Right atrium auricular region (tissue), 2 donors: ENCODE measurements around the gene CLEC16A. TPM values are rescaled to one million over a fixed set of nuclear protein-coding genes. Genes with fewer than 3 reads are reported as not detected.
"Not testable (repeated sequence)": the region's sequence is repeated elsewhere in the genome, so short reads cannot be mapped to it uniquely, and the experiment has no call there.

ENCODE experiments used
- DNase-seq: peaks from one replicate; pipeline ENCODE4 v3.0.0-alpha.2; 2019; ENCODE audit warnings: low spot score
- H3K27ac ChIP-seq, 2 donors: fragments of 200-600 bp; sonication (generic); 1 replicate in 1 of 2; 2 replicates in 1 of 2; pipeline ENCODE4 v1.5.1; 2016 to 2019
- H3K27me3 ChIP-seq, 2 donors: fragments of 200-600 bp; sonication (generic); one replicate each; pipeline versions ENCODE4 v1.5.1 to v1.6.0; 2017 to 2019
- H3K36me3 ChIP-seq: fragments of 200-600 bp; sonication (generic); one replicate; pipeline ENCODE4 v1.5.1; 2016
- H3K4me1 ChIP-seq, 2 donors: fragments of 200-600 bp; sonication (generic); one replicate each; pipeline versions ENCODE4 v1.5.1 to v1.6.0; 2017 to 2019
- H3K4me3 ChIP-seq, 2 donors: fragments of 200-600 bp; sonication (generic); 1 replicate in 1 of 2; 2 replicates in 1 of 2; pipeline ENCODE4 v1.5.1; 2017 to 2019; ENCODE audit warnings: mild to moderate bottlenecking in 1 of 2, moderate library complexity in 1 of 2
- H3K9me3 ChIP-seq, 2 donors: fragments of 200-600 bp; sonication (generic); one replicate each; pipeline ENCODE4 v1.5.1; 2019
- CTCF ChIP-seq, 2 donors: fragments of 200-600 bp; sonication (generic); IDR thresholded peaks; one replicate each; pipeline ENCODE4 v1.5.1; 2019; ENCODE audit warnings: antibody characterized with exemption in 2 of 2
- total RNA-seq, 2 donors: library from RNA; depleted of rRNA; stranded (reverse); fragments of >200 nt; gene quantifications; one replicate each; pipeline ENCODE4 v1.1.0, GENCODE V29; 2016

Gene CLEC16A
- total RNA-seq, 2 donors from 2014 or later = 24.1 to 49.0 TPM

GRCh38 chr16:11215935-11216556 lies 271.7 kb downstream of the CLEC16A start:
- Histone ChIP-seq H3K27me3 (no peaks in the 10 kb centered on the region), H3K9me3 (peaks cover 0 to 29% of the 10 kb centered on the region in 2 donors), H3K4me1 (peaks cover 0 to 16% of the 10 kb centered on the region in 2 donors), H3K27ac (no peak overlapping the region), H3K4me3 (no peak overlapping the region), H3K36me3 (no peaks in the 10 kb centered on the region)
- DNase-seq = no peak
- no peak for TF ChIP-seq CTCF (IDR thresholded peaks at IDR 0.05)

- no peak for TF ChIP-seq CTCF (IDR thresholded peaks at IDR 0.05)
- Histone ChIP-seq H3K4me1 (peaks cover 0 to 2% of the 10 kb centered on the region in 2 donors), H3K4me3 (no peak overlapping the region), H3K36me3 (no peaks in the 10 kb centered on the region), H3K27me3 (no peaks in the 10 kb centered on the region), H3K27ac (no peak overlapping the region), H3K9me3 (peaks cover 0 to 29% of the 10 kb centered on the region in 2 donors)
- DNase-seq = no peak
Observed at GRCh38 chr16:11217651-11218603, 273.6 kb downstream of the CLEC16A start.

- TF ChIP-seq CTCF (IDR thresholded peaks at IDR 0.05) = peak in 1 of 2 donors; percentile 46
- Histone ChIP-seq H3K27ac (no peak overlapping the region), H3K27me3 (no peaks in the 10 kb centered on the region), H3K4me3 (no peak overlapping the region), H3K36me3 (no peaks in the 10 kb centered on the region), H3K4me1 (peaks cover 0 to under 1% of the 10 kb centered on the region in 2 donors), H3K9me3 (peaks cover 0 to 29% of the 10 kb centered on the region in 2 donors)
- no peak for DNase-seq
Observed at GRCh38 chr16:11218604-11218962, 274.2 kb downstream of the CLEC16A start.

GRCh38 chr16:11219178-11219577 lies 274.8 kb downstream of the CLEC16A start:
- TF ChIP-seq CTCF (IDR thresholded peaks at IDR 0.05) = no peak

GRCh38 chr16:11220507-11220906 lies 276.1 kb downstream of the CLEC16A start:
- DNase-seq, H3K36me3 ChIP-seq, H3K27me3 ChIP-seq, H3K27ac ChIP-seq, H3K4me3 ChIP-seq: not testable (repeated sequence)
- peaks cover 0 to 29% of the 10 kb centered on the region in 2 donors for H3K9me3 ChIP-seq
- H3K4me1 ChIP-seq = peaks cover 0 to 20% of the 10 kb centered on the region in 2 donors

More at GRCh38 chr16:11219178-11219577, 274.8 kb downstream of the CLEC16A start:
- no peak overlapping the region for H3K27ac ChIP-seq
- peaks cover 0 to 29% of the 10 kb centered on the region in 2 donors for H3K9me3 ChIP-seq
- H3K36me3 ChIP-seq = no peaks in the 10 kb centered on the region
- DNase-seq = no peak
- peaks cover 0 to 7% of the 10 kb centered on the region in 2 donors for H3K4me1 ChIP-seq
- no peak overlapping the region for H3K4me3 ChIP-seq
- H3K27me3 ChIP-seq = no peaks in the 10 kb centered on the region
